IMR-90 (cell line): ENCODE data around the gene RPS25. TPM values are rescaled to one million over a fixed set of nuclear protein-coding genes. Genes with fewer than 3 reads are reported as not detected.

ENCODE experiments used
- ATAC-seq: fragments of 200-7000 bp; cut with Tn5 transposase; 2 replicates; pipeline ENCODE4 v1.9.1; 2020; ENCODE audit warnings: low read depth, mild to moderate bottlenecking, moderate library complexity
- BruUV-seq: library from RNA; stranded (reverse); fragments of 400-500 nt; replicated peaks from 2 replicates; lab custom pipeline; 2021; lab: Mats Ljungman, UMichigan
- CTCF ChIA-PET: fragments of 300-600 bp; formaldehyde crosslinking; extraction: SDS; loops from one replicate; lab custom pipeline; 2021; ENCODE audit warnings: antibody characterized with exemption; lab: Yijun Ruan, JAX
- POLR2A ChIA-PET: fragments of 300-600 bp; sonication (Branson Sonifier 250); formaldehyde crosslinking; loops from one replicate; lab custom pipeline; 2022; ENCODE audit warnings: antibody characterized with exemption; ENCODE audit not compliant: unreplicated experiment; lab: Charles Lee
- DNase-seq: peaks from one replicate; pipeline ENCODE4 v3.0.0; 2013
- H2AFZ ChIP-seq: replicated peaks from 2 replicates; pipeline ENCODE3; 2013; ENCODE audit warnings: low read length, mild to moderate bottlenecking; ENCODE audit not compliant: poor library complexity
- H2AK5ac ChIP-seq: 2 replicates; pipeline ENCODE4 v1.6.1; 2013; ENCODE audit warnings: low read depth, low read length, inconsistent platforms
- H2AK9ac ChIP-seq: replicated peaks from 2 replicates; pipeline ENCODE3; 2013; ENCODE audit warnings: mild to moderate bottlenecking, low read depth, low read length, moderate library complexity; ENCODE audit not compliant: poor library complexity
- H2BK120ac ChIP-seq: 2 replicates; pipeline ENCODE4 v1.6.1; 2013; ENCODE audit warnings: low read depth, low read length, inconsistent platforms
- H2BK15ac ChIP-seq: 3 replicates; pipeline ENCODE4 v1.6.1; 2013; ENCODE audit warnings: low read depth, low read length, inconsistent platforms
- H2BK20ac ChIP-seq: 2 replicates; pipeline ENCODE4 v1.6.1; 2013; ENCODE audit warnings: low read depth, mild to moderate bottlenecking, inconsistent platforms, low read length, moderate library complexity
- H2BK5ac ChIP-seq: 2 replicates; pipeline ENCODE4 v1.6.1; 2013; ENCODE audit warnings: mild to moderate bottlenecking, low read depth, low read length, inconsistent platforms; ENCODE audit not compliant: poor library complexity, severe bottlenecking
- H3K14ac ChIP-seq: replicated peaks from 2 replicates; pipeline ENCODE4 v1.6.1; 2013; ENCODE audit warnings: low read depth, low read length, inconsistent platforms
- H3K18ac ChIP-seq: 2 replicates; pipeline ENCODE4 v1.6.1; 2013; ENCODE audit warnings: low read depth, low read length, control low read depth
- H3K23ac ChIP-seq: 2 replicates; pipeline ENCODE4 v1.6.1; 2013; ENCODE audit warnings: low read depth, low read length, inconsistent platforms
- H3K27ac ChIP-seq: 2 replicates; pipeline ENCODE4 v1.5.1; 2013; ENCODE audit warnings: mild to moderate bottlenecking, control low read depth, low read length; ENCODE audit not compliant: insufficient read depth
- H3K27me3 ChIP-seq: 2 replicates; pipeline ENCODE4 v1.6.1; 2013; ENCODE audit warnings: low read length; ENCODE audit not compliant: control insufficient read depth, insufficient read depth
- H3K36me3 ChIP-seq: 2 replicates; pipeline ENCODE4 v1.6.1; 2013; ENCODE audit warnings: low read length, mixed read lengths; ENCODE audit not compliant: control insufficient read depth, insufficient read depth
- H3K4ac ChIP-seq: 2 replicates; pipeline ENCODE4 v1.6.1; 2013; ENCODE audit warnings: low read depth, low read length, inconsistent platforms
- H3K4me1 ChIP-seq: 2 replicates; pipeline ENCODE4 v1.6.1; 2013; ENCODE audit warnings: low read length, mixed read lengths; ENCODE audit not compliant: control insufficient read depth, insufficient read depth
- H3K4me2 ChIP-seq: 2 replicates; pipeline ENCODE4 v1.6.1; 2013; ENCODE audit warnings: low read depth, mild to moderate bottlenecking, control low read depth, low read length, moderate library complexity
- H3K4me3 ChIP-seq: 2 replicates; pipeline ENCODE4 v1.5.1; 2013; ENCODE audit warnings: low read depth, mild to moderate bottlenecking, control low read depth, low read length, moderate library complexity; ENCODE audit not compliant: insufficient read depth
- H3K56ac ChIP-seq: 2 replicates; pipeline ENCODE4 v1.6.1; 2013; ENCODE audit warnings: low read length, inconsistent platforms; ENCODE audit not compliant: insufficient read depth; ENCODE audit errors: extremely low read depth
- H3K79me1 ChIP-seq, 2 experiments: 2 replicates each; pipeline ENCODE4 v1.6.1; 2013; ENCODE audit warnings: low read length in 2 of 2, inconsistent platforms in 1 of 2, low read depth in 1 of 2
- H3K9ac ChIP-seq: 2 replicates; pipeline ENCODE4 v1.6.1; 2013; ENCODE audit warnings: low read depth, low read length, control low read depth
- H3K9me1 ChIP-seq: 2 replicates; pipeline ENCODE4 v1.6.1; 2013; ENCODE audit warnings: low read length, inconsistent platforms; ENCODE audit not compliant: insufficient read depth
- H3K9me3 ChIP-seq: 2 replicates; pipeline ENCODE4 v1.6.1; 2013; ENCODE audit warnings: low read length; ENCODE audit not compliant: control insufficient read depth, insufficient read depth
- H4K20me1 ChIP-seq: 2 replicates; pipeline ENCODE4 v1.6.1; 2013; ENCODE audit warnings: low read length, inconsistent platforms; ENCODE audit not compliant: insufficient read depth
- H4K5ac ChIP-seq: 2 replicates; pipeline ENCODE4 v1.6.1; 2013; ENCODE audit warnings: mild to moderate bottlenecking, low read depth, low read length, control low read depth
- H4K8ac ChIP-seq, 2 experiments: 2 replicates each; pipeline ENCODE4 v1.6.1; 2013; ENCODE audit warnings: low read depth in 2 of 2, low read length in 2 of 2, control low read depth in 1 of 2, inconsistent platforms in 1 of 2
- H4K91ac ChIP-seq: 2 replicates; pipeline ENCODE4 v1.6.1; 2013; ENCODE audit warnings: low read depth, low read length, inconsistent platforms; ENCODE audit not compliant: insufficient read depth
- FOS ChIP-seq: fragments of 150-350 bp; IDR thresholded peaks from 2 replicates; pipeline ENCODE4 v1.6.1; 2016; ENCODE audit warnings: low read depth, low read length
- RCOR1 ChIP-seq: IDR thresholded peaks from 2 replicates; pipeline ENCODE4 v1.6.1; 2012; ENCODE audit warnings: mild to moderate bottlenecking, low read length, improper control_type of control experiment; ENCODE audit not compliant: insufficient replicate concordance
- WGBS, 2 experiments: methylation state at CpG; one replicate each; pipeline versions ENCODE4 v1.1.5 to v1.1.7; 2013; ENCODE audit warnings: missing lambda C conversion rate in 2 of 2; ENCODE audit not compliant: insufficient read length in 1 of 2; ENCODE audit errors: extremely low coverage in 2 of 2; 5-methylcytosine and 5-hydroxymethylcytosine counted together
- dilution Hi-C: fragments of 300-500 bp; cut with HindIII; formaldehyde crosslinking; loops from one replicate; pipeline ENCODE4 v1.14.3; 2018; ENCODE audit warnings: low sequenced_read_pairs; ENCODE audit not compliant: unreplicated experiment
- in situ Hi-C: fragments of 300-500 bp; cut with MboI; formaldehyde crosslinking; loops from 3 replicates; pipeline ENCODE4 v1.14.3; 2019; ENCODE audit warnings: low sequenced_read_pairs, inconsistent platforms, mixed read lengths
- intact Hi-C: fragments of 100-400 bp; cut with micrococcal nuclease; formaldehyde crosslinking; loops from 2 replicates; pipeline ENCODE4 v1.10.0; 2022
- polyA plus RNA-seq, 3 experiments: library from polyadenylated mRNA; depleted of rRNA; stranded (reverse); fragments of >200 nt; gene quantifications; 2 replicates each; pipeline ENCODE4 v1.2.3, GENCODE V29; 2012; ENCODE audit warnings: low replicate concordance in 1 of 3
- total RNA-seq: library from RNA; depleted of rRNA; stranded (reverse); fragments of >200 nt; gene quantifications from 2 replicates; pipeline ENCODE4 v1.2.3, GENCODE V29; 2012

RPS25 gene
- total and polyA plus RNA-seq, 2 of the 4 experiments (the other 2 are of a cell fraction) = 727 to 905 TPM

GRCh38 chr11:118998822-118999221 is 19.3 kb downstream of the RPS25 start:
- Histone ChIP-seq H4K20me1 (no peaks in the 10 kb centered on the region), H2AK5ac (peak overlapping the region; percentile 71; the same call in 1 of the 2 replicates), H3K56ac (peak overlapping the region; percentile 49), H3K27me3 (no peaks in the 10 kb centered on the region), H2BK5ac (peak overlapping the region; percentile 77), H4K91ac (peak overlapping the region; percentile 74; the same call in 1 of the 2 replicates), H3K4me2 (peak overlapping the region; percentile 98), H3K27ac (peak overlapping the region; percentile 64), H3K9ac (peak overlapping the region; percentile 71), H3K4me3 (peak overlapping the region; percentile 83), H2BK20ac (0 out of 2 replicates have a peak overlapping the region, but pooled peaks have one; percentile 27), H2AK9ac (peak overlapping the region; percentile 94), H2BK15ac (peak overlapping the region; percentile 68; the same call in 1 of the 3 replicates), H3K23ac (peak overlapping the region; percentile 93), H4K8ac (peak overlapping the region; percentile 61 to 93), H4K5ac (peak overlapping the region; percentile 44; the same call in 1 of the 2 replicates), H2AFZ (peak overlapping the region; percentile 93), H3K36me3 (peaks cover 11% of the 10 kb centered on the region), H3K9me3 (no peaks in the 10 kb centered on the region), H3K14ac (peak overlapping the region; percentile 67), H3K4me1 (peaks cover 7% of the 10 kb centered on the region), H3K18ac (no peak overlapping the region), H2BK120ac (no peak overlapping the region), H3K79me1 (peaks cover 22 to 61% of the 10 kb centered on the region in 2 experiments), H3K4ac (peak overlapping the region; percentile 80), H3K9me1 (peaks cover 8% of the 10 kb centered on the region)
- peak; percentile 72 for DNase-seq
- dilution Hi-C loops = no loop called here
- in situ Hi-C loops = no loop called here
- intact Hi-C loops = no loop called here
- TF ChIP-seq FOS = peak; percentile 30; the same call in 1 of the 2 replicates
- TF ChIP-seq RCOR1 = no peak
- TSS peak; percentile 39 for BruUV-seq
- ChIA-PET CTCF (no interaction called here), POLR2A (no interaction called here)
- ATAC-seq = no peak
- no CpG with 5 or more reads among the region's 6 CpGs for WGBS, 2 experiments
